Psoas muscle (tissue), 8 donors: Measurements from ENCODE around the gene UBE2S. TPM values are rescaled to one million over a fixed set of nuclear protein-coding genes. Genes with fewer than 3 reads are reported as not detected.

Source experiments
- ATAC-seq, 4 donors: fragments of 200-7000 bp; cut with Tn5 transposase; one replicate each; pipeline ENCODE4 v1.9.1; 2020; ENCODE audit warnings: moderate library complexity in 3 of 4, mild to moderate bottlenecking in 2 of 4
- DNase-seq, 2 donors: peaks; one replicate each; pipeline ENCODE4 v3.0.0-alpha.2; 2020
- H3K27ac ChIP-seq: fragments of 200-600 bp; one replicate; pipeline ENCODE4 v1.8.0; 2022
- H3K27me3 ChIP-seq, 3 donors: fragments of 200-600 bp in 1 of 3; one replicate each; pipeline versions ENCODE4 v1.6.1 to v1.8.0; 2013 to 2022; ENCODE audit warnings: low read length in 2 of 3, mild to moderate bottlenecking in 2 of 3, moderate library complexity in 1 of 3; ENCODE audit not compliant: insufficient read depth in 3 of 3
- H3K36me3 ChIP-seq, 2 donors: fragments of 200-600 bp in 1 of 2; one replicate each; pipeline versions ENCODE4 v1.6.1 to v1.8.0; 2013 to 2022; ENCODE audit warnings: low read depth in 1 of 2, mild to moderate bottlenecking in 1 of 2, moderate library complexity in 1 of 2; ENCODE audit not compliant: insufficient read depth in 1 of 2
- H3K4me1 ChIP-seq: fragments of 200-600 bp; one replicate; pipeline ENCODE4 v1.8.0; 2022
- H3K4me3 ChIP-seq: fragments of 200-600 bp; one replicate; pipeline ENCODE4 v1.8.0; 2022; ENCODE audit warnings: mild to moderate bottlenecking
- H3K9me3 ChIP-seq: fragments of 200-600 bp; one replicate; pipeline ENCODE4 v1.8.0; 2022
- CTCF ChIP-seq: fragments of 200-600 bp; IDR thresholded peaks from one replicate; pipeline ENCODE4 v1.8.0; 2022; ENCODE audit warnings: antibody characterized with exemption
- WGBS, 3 donors: extraction: QIAGEN DNeasy Blood & Tissue Kit; methylation state at CpG; one replicate each; pipeline versions ENCODE4 v1.1.6 to v1.1.7; 2013; 5-methylcytosine and 5-hydroxymethylcytosine counted together
- intact Hi-C, 2 donors: fragments of 100-400 bp; cut with DNase I; formaldehyde crosslinking; loops; one replicate each; pipeline versions ENCODE4 v1.11.0 to v1.14.2; 2022
- polyA plus RNA-seq, 3 donors: library from polyadenylated mRNA; stranded (reverse); fragments of 200-250 nt; gene quantifications; one replicate each; pipeline ENCODE4 v1.2.3, GENCODE V29; 2013
- total RNA-seq, 4 donors: library from RNA; stranded (reverse); fragmentation: NEBNext Ultra II Directional in 2 of 4; extraction: Animal tissue kit (Norgen Biotek cat#: 25700) in 2 of 4; gene quantifications; one replicate each; pipeline versions ENCODE4 v1.2.1 to v1.2.4, GENCODE V29; 2021 to 2023
- donor health status: healthy with polysubstance abuse.
- donor health status: DM: no; HTN: no; CAD: no; lungs with moderate emphysema.
- donor health status: Bipolar disorder and iron deficiency.
- donor health status: healthy.
- donor health status: DM: yes; HTN: yes; CAD: no.
- donor health status: DM: no; HTN: no; CAD: no.
- donor health status: DM: no; HTN: no; CAD: no.
- donor health status: DM: yes; HTN: yes; CAD: no.

Gene UBE2S
- total and polyA plus RNA-seq, 7 donors = 5.6 to 26.7 (median 17.9) TPM

GRCh38 chr19:55360902-55361301 is 46.7 kb downstream of the UBE2S start:
- H3K27ac ChIP-seq = no peak overlapping the region
- H3K27me3 ChIP-seq = peaks cover 0 to 22% (median 11%) of the 10 kb centered on the region in 3 donors
- H3K4me1 ChIP-seq = no peaks in the 10 kb centered on the region
- 88 to 90% (median 89%) methylated on average over 16 of the region's 16 CpGs for WGBS, 3 donors
- no peak for TF ChIP-seq CTCF
- H3K4me3 ChIP-seq = no peak overlapping the region
- no peaks in the 10 kb centered on the region for H3K36me3 ChIP-seq
- intact Hi-C loops = no loop called here
- DNase-seq (no peak), ATAC-seq (no peak)
- no peaks in the 10 kb centered on the region for H3K9me3 ChIP-seq

- H3K4me3 ChIP-seq = no peak overlapping the region
- 47 to 55% (median 53%) methylated on average over 31 to 32 of the region's 32 CpGs for WGBS, 3 donors
- intact Hi-C loops = no loop called here
- no peaks in the 10 kb centered on the region for H3K4me1 ChIP-seq
- DNase-seq = no peak
- H3K9me3 ChIP-seq = no peaks in the 10 kb centered on the region
- ATAC-seq = no peak
- peaks cover 0 to 33% (median 14%) of the 10 kb centered on the region in 3 donors for H3K27me3 ChIP-seq
- H3K36me3 ChIP-seq = no peaks in the 10 kb centered on the region
- no peak overlapping the region for H3K27ac ChIP-seq
- no peak for TF ChIP-seq CTCF
Observed at GRCh38 chr19:55358943-55359908, 48.4 kb downstream of the UBE2S start.

GRCh38 chr19:55358493-55358892 is 49.1 kb downstream of the UBE2S start:
- no peak for TF ChIP-seq CTCF
- DNase-seq = no peak
- Histone ChIP-seq H3K9me3 (no peaks in the 10 kb centered on the region), H3K4me3 (no peak overlapping the region), H3K27me3 (peaks cover 0 to 40% (median 15%) of the 10 kb centered on the region in 3 donors), H3K27ac (no peak overlapping the region), H3K4me1 (peaks cover 3% of the 10 kb centered on the region), H3K36me3 (no peaks in the 10 kb centered on the region)
- no peak for ATAC-seq
- intact Hi-C loops = no loop called here
- 66 to 75% (median 69%) methylated on average over 16 to 19 of the region's 19 CpGs for WGBS, 3 donors

GRCh38 chr19:55355213-55355821 is 52.3 kb downstream of the UBE2S start:
- Histone ChIP-seq H3K36me3 (no peaks in the 10 kb centered on the region), H3K27me3 (peaks cover 0 to 64% (median 26%) of the 10 kb centered on the region in 3 donors), H3K9me3 (no peaks in the 10 kb centered on the region), H3K27ac (no peak overlapping the region), H3K4me1 (peaks cover 5% of the 10 kb centered on the region), H3K4me3 (no peak overlapping the region)
- DNase-seq (no peak), ATAC-seq (no peak)
- no peak for TF ChIP-seq CTCF
- intact Hi-C loops = no loop called here
- WGBS, 3 donors = 12 to 18% (median 14%) methylated on average over 10 to 13 of the region's 13 CpGs
